ENCODE results near the gene SON.
"Not testable (repeated sequence)": the region's sequence is repeated elsewhere in the genome, so short reads cannot be mapped to it uniquely, and the experiment has no call there.

Gene SON

GRCh38 chr21:33542640-33543504 is at the start of gene SON:
SON (plus strand) TSS chr21:33543038; CDS start chr21:33543093, 55 bp downstream.
- peak; percentile 93 for DNase-seq

- no peak for DNase-seq
Measured at GRCh38 chr21:33493756-33494155, 49.1 kb upstream of the SON start.

GRCh38 chr21:33495743-33496142 is 47.1 kb upstream of the SON start:
- no peak for DNase-seq

- DNase-seq: no peak
Measured at GRCh38 chr21:33496345-33496744, 46.5 kb upstream of the SON start.

- no peak for DNase-seq
Measured at GRCh38 chr21:33505833-33506232, 37.0 kb upstream of the SON start.

- not testable (repeated sequence) for DNase-seq
Measured at GRCh38 chr21:33507003-33507402, 35.8 kb upstream of the SON start.

GRCh38 chr21:33510826-33511225 is 32.0 kb upstream of the SON start:
- no peak for DNase-seq

GRCh38 chr21:33511639-33512038 is 31.2 kb upstream of the SON start:
- no peak for DNase-seq

GRCh38 chr21:33512481-33512880 is 30.4 kb upstream of the SON start:
- DNase-seq: no peak

- DNase-seq: no peak
Measured at GRCh38 chr21:33514229-33514628, 28.6 kb upstream of the SON start.

- DNase-seq: no peak
Measured at GRCh38 chr21:33518899-33519298, 23.9 kb upstream of the SON start.

- no peak for DNase-seq
Measured at GRCh38 chr21:33522297-33522952, 20.4 kb upstream of the SON start.

- DNase-seq: no peak
Measured at GRCh38 chr21:33522953-33523349, 19.9 kb upstream of the SON start.

GRCh38 chr21:33531007-33531406 is 11.8 kb upstream of the SON start:
- DNase-seq: no peak

GRCh38 chr21:33537212-33537611 is 5.6 kb upstream of the SON start:
- no peak for DNase-seq

- no peak for DNase-seq
Measured at GRCh38 chr21:33539616-33540015, 3.2 kb upstream of the SON start.

- DNase-seq: no peak
Measured at GRCh38 chr21:33540711-33541104, 2.1 kb upstream of the SON start.

- peak; percentile 13 for DNase-seq
Measured at GRCh38 chr21:33541105-33541711, 1.6 kb upstream of the SON start.

GRCh38 chr21:33541756-33542639 is 840 bp upstream of the SON start, which contains the start of gene GART:
GART (minus strand) TSS chr21:33542117; CDS start chr21:33539315, 2,802 bp downstream.
- peak; percentile 82 for DNase-seq

GRCh38 chr21:33543505-33544129 is 779 bp downstream of the SON start:
- DNase-seq: no peak

- no peak for DNase-seq
Measured at GRCh38 chr21:33544451-33545195, 1.8 kb downstream of the SON start.

- no peak for DNase-seq
Measured at GRCh38 chr21:33546086-33546485, 3.2 kb downstream of the SON start.

Data from NCI-H2029 treated with DMSO at 0.1 percent for 48 hours (cell line).